Mucosa of descending colon (tissue), 3 donors: Measurements from ENCODE around the gene MAP7. TPM values are rescaled to one million over a fixed set of nuclear protein-coding genes. Genes with fewer than 3 reads are reported as not detected.

Source experiments
- ATAC-seq: fragments of 200-7000 bp; cut with Tn5 transposase; one replicate; pipeline ENCODE4 v1.9.1; 2020; ENCODE audit warnings: mild to moderate bottlenecking, moderate library complexity
- DNase-seq, 3 donors: peaks; one replicate each; pipeline ENCODE4 v3.0.0-alpha.2; 2020
- H3K36me3 ChIP-seq: fragments of 200-600 bp; one replicate; pipeline ENCODE4 v1.8.0; 2021; ENCODE audit warnings: low read depth, mild to moderate bottlenecking
- H3K4me1 ChIP-seq: fragments of 200-600 bp; one replicate; pipeline ENCODE4 v1.8.0; 2021; ENCODE audit warnings: low read depth, mild to moderate bottlenecking
- H3K4me3 ChIP-seq: fragments of 200-600 bp; one replicate; pipeline ENCODE4 v1.8.0; 2021; ENCODE audit warnings: mild to moderate bottlenecking
- H3K9me3 ChIP-seq: fragments of 200-600 bp; one replicate; pipeline ENCODE4 v1.8.0; 2021; ENCODE audit warnings: mild to moderate bottlenecking
- CTCF ChIP-seq: fragments of 200-600 bp; IDR thresholded peaks from one replicate; pipeline ENCODE4 v1.8.0; 2022; ENCODE audit warnings: antibody characterized with exemption, mild to moderate bottlenecking
- intact Hi-C, 2 donors: fragments of 100-400 bp; cut with DNase I in 1 of 2; cut with micrococcal nuclease in 1 of 2; formaldehyde crosslinking; loops; one replicate each; pipeline versions ENCODE4 v1.11.0 to v1.11.1; 2022; cut with DNase I, micrococcal nuclease
- total RNA-seq, 3 donors: library from RNA; stranded (reverse); fragmentation: NEBNext Ultra II Directional in 2 of 3; extraction: Animal tissue kit (Norgen Biotek cat#: 25700) in 2 of 3; gene quantifications; one replicate each; pipeline versions ENCODE4 v1.2.1 to v1.2.4, GENCODE V29; 2021 to 2023
- donor health status: DM: no; HTN: no; CAD: no; lungs with moderate emphysema.
- donor health status: DM: no; HTN: no; CAD: no.
- donor health status: DM: no; HTN: yes; CAD: no.

The MAP7 gene
- total RNA-seq, 3 donors from 2014 or later, result 28.4 to 80.5 (median 68.6) TPM

GRCh38 chr6:136371959-136372358 is 178.3 kb downstream of the MAP7 start:
- DNase-seq, result no peak
- Histone ChIP-seq H3K36me3 (no peaks in the 10 kb centered on the region), H3K4me3 (no peak overlapping the region), H3K4me1 (no peaks in the 10 kb centered on the region), H3K9me3 (no peaks in the 10 kb centered on the region)
- intact Hi-C loops, result loop anchor here in 1 of 2 donors (10.0 kb wide), 1 partner anchor 173 kb away; no protein-coding TSS in a partner anchor
- no peak for ATAC-seq
- no peak for TF ChIP-seq CTCF

GRCh38 chr6:136370988-136371728 is 179.1 kb downstream of the MAP7 start:
- no peak for ATAC-seq
- DNase-seq, result no peak
- no peak overlapping the region for H3K4me3 ChIP-seq
- no peaks in the 10 kb centered on the region for H3K9me3 ChIP-seq
- TF ChIP-seq CTCF, result no peak
- peaks cover 2% of the 10 kb centered on the region for H3K4me1 ChIP-seq
- intact Hi-C loops, result loop anchor here in 1 of 2 donors (10.0 kb wide), 1 partner anchor 174 kb away; no protein-coding TSS in a partner anchor
- no peaks in the 10 kb centered on the region for H3K36me3 ChIP-seq

- Histone ChIP-seq H3K9me3 (no peaks in the 10 kb centered on the region), H3K36me3 (no peaks in the 10 kb centered on the region), H3K4me3 (no peak overlapping the region), H3K4me1 (peaks cover 5% of the 10 kb centered on the region)
- DNase-seq (peak; percentile 65 to 84 (median 68)), ATAC-seq (peak; percentile 94)
- intact Hi-C loops, result no loop called here
- TF ChIP-seq CTCF, result no peak
Measured at GRCh38 chr6:136365776-136366354, 184.4 kb downstream of the MAP7 start.

GRCh38 chr6:136362421-136363356 is 187.5 kb downstream of the MAP7 start:
- intact Hi-C loops, result no loop called here
- TF ChIP-seq CTCF, result no peak
- ATAC-seq, result no peak
- Histone ChIP-seq H3K9me3 (no peaks in the 10 kb centered on the region), H3K36me3 (no peaks in the 10 kb centered on the region), H3K4me1 (peaks cover 5% of the 10 kb centered on the region), H3K4me3 (no peak overlapping the region)
- no peak for DNase-seq

GRCh38 chr6:136361787-136362186 is 188.4 kb downstream of the MAP7 start:
- TF ChIP-seq CTCF, result no peak
- DNase-seq, result no peak
- intact Hi-C loops, result no loop called here
- H3K9me3 ChIP-seq, result no peaks in the 10 kb centered on the region
- no peaks in the 10 kb centered on the region for H3K36me3 ChIP-seq
- H3K4me1 ChIP-seq, result peaks cover 5% of the 10 kb centered on the region
- H3K4me3 ChIP-seq, result no peak overlapping the region
- no peak for ATAC-seq
